ENCODE measurements around the gene KDM2B.

KDM2B gene

DNA sequence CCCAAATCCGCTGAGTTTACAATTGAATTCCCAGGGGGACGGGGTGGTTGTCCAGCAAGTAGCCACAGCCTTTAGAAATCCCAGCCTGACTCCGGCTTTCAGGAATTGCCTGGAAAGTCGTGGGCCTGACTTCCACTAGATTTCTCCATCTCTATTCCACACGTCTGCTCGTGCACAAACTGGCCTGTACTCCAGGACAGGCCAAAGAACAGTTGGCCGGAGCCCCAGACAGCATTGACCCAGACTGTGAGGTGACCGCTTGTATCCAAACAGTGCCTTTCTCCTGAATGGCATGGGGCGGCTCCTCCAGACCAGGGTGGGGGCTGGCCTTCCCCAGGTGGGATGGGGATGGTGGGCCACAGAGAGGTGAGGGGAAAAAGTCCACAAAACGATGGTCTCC, 62.2 kb downstream of the KDM2B start:
- DNase-seq (ENCODE audit: low read depth) = no peak
- no peak overlapping the region for H3K4me3 ChIP-seq (ENCODE audit: low read length)
- TF ChIP-seq, protein P1, sequence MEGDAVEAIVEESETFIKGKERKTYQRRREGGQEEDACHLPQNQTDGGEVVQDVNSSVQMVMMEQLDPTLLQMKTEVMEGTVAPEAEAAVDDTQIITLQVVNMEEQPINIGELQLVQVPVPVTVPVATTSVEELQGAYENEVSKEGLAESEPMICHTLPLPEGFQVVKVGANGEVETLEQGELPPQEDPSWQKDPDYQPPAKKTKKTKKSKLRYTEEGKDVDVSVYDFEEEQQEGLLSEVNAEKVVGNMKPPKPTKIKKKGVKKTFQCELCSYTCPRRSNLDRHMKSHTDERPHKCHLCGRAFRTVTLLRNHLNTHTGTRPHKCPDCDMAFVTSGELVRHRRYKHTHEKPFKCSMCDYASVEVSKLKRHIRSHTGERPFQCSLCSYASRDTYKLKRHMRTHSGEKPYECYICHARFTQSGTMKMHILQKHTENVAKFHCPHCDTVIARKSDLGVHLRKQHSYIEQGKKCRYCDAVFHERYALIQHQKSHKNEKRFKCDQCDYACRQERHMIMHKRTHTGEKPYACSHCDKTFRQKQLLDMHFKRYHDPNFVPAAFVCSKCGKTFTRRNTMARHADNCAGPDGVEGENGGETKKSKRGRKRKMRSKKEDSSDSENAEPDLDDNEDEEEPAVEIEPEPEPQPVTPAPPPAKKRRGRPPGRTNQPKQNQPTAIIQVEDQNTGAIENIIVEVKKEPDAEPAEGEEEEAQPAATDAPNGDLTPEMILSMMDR (conservative IDR thresholded peaks at IDR 0.05; ENCODE audit: low read length) = no peak

- no peak overlapping the region for H3K4me3 ChIP-seq (ENCODE audit: low read length)
- no peak for DNase-seq (ENCODE audit: low read depth)
- TF ChIP-seq, protein P1 (conservative IDR thresholded peaks at IDR 0.05; ENCODE audit: low read length) = no peak
These were observed 64.3 kb downstream of the KDM2B start for GRCh38 chr12:121516437-121517011.

DNA sequence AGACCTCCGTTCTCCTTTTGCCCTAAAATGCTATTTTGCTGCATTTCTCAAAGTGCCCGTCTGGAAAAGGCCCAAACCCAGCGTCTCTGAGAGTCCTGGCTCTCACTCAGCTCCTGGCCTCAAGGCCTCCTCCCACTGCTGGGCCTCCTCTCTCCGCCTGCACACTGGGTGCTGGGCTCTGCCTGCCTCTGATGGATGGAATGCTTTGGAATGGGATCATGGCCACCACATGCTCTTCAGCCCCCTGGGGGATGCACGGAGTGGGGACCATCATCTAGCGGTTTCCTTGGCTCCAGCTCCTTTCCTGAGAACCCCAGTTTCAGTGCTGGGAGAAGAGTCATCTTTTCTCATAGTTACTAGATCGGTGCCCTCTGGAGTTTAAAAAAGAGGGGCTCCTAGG, 65.2 kb downstream of the KDM2B start:
- no peak for DNase-seq (ENCODE audit: low read depth)
- TF ChIP-seq, protein P1 (conservative IDR thresholded peaks at IDR 0.05; ENCODE audit: low read length) = no peak
- H3K4me3 ChIP-seq (ENCODE audit: low read length) = no peak overlapping the region

GRCh38 chr12:121514184-121514742, 66.6 kb downstream of the KDM2B start:
- DNase-seq (ENCODE audit: low read depth) = no peak
- TF ChIP-seq, protein P1 (conservative IDR thresholded peaks at IDR 0.05; ENCODE audit: low read length) = no peak
- no peak overlapping the region for H3K4me3 ChIP-seq (ENCODE audit: low read length)

GRCh38 chr12:121513464-121514183, 67.2 kb downstream of the KDM2B start:
- TF ChIP-seq, protein P1 (conservative IDR thresholded peaks at IDR 0.05; ENCODE audit: low read length) = no peak
- DNase-seq (ENCODE audit: low read depth) = no peak
- no peak overlapping the region for H3K4me3 ChIP-seq (ENCODE audit: low read length)

- DNase-seq (ENCODE audit: low read depth) = no peak
- TF ChIP-seq, protein P1 (conservative IDR thresholded peaks at IDR 0.05; ENCODE audit: low read length) = no peak
These were observed 68.3 kb downstream of the KDM2B start for GRCh38 chr12:121512561-121512960.

GRCh38 chr12:121511916-121512315, 68.9 kb downstream of the KDM2B start:
- no peak overlapping the region for H3K4me3 ChIP-seq (ENCODE audit: low read length)
- TF ChIP-seq, protein P1 (conservative IDR thresholded peaks at IDR 0.05; ENCODE audit: low read length) = no peak
- no peak for DNase-seq (ENCODE audit: low read depth)

More at GRCh38 chr12:121512561-121512960, 68.3 kb downstream of the KDM2B start:
- H3K4me3 ChIP-seq (ENCODE audit: low read length) = no peak overlapping the region
